GM19025 (cell line): Measurements from ENCODE around the gene ICAM4.
"Not testable (repeated sequence)": the region's sequence is repeated elsewhere in the genome, so short reads cannot be mapped to it uniquely, and the experiment has no call there.

Source experiments
- ATAC-seq: cut with Tn5 transposase; IDR thresholded peaks from one replicate; pipeline ENCODE4 v1.9.1; 2021; ENCODE audit warnings: mild to moderate bottlenecking, low read depth, moderate library complexity; ENCODE audit not compliant: unreplicated experiment

The ICAM4 gene

DNA sequence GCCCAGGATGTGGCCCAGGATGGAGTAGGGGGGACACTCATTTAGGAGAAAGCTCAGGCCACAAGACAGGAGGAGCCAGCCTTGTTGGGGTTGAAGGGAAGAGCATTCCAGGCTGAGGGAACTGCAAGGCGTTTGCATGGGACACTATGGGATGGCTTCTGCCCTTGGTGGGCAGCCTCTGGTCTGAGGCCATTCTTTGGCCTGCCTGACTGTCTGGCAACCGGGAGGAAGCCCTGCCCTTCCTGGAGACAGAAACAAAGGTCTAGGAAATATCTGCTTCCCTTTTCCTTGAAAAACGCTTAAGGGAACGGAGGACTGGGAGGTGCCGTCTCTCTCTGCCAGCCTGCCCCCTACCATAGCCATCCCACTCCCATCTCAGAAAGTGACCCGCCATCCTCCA, 18.7 kb upstream of the ICAM4 start:
- ATAC-seq: no peak

DNA sequence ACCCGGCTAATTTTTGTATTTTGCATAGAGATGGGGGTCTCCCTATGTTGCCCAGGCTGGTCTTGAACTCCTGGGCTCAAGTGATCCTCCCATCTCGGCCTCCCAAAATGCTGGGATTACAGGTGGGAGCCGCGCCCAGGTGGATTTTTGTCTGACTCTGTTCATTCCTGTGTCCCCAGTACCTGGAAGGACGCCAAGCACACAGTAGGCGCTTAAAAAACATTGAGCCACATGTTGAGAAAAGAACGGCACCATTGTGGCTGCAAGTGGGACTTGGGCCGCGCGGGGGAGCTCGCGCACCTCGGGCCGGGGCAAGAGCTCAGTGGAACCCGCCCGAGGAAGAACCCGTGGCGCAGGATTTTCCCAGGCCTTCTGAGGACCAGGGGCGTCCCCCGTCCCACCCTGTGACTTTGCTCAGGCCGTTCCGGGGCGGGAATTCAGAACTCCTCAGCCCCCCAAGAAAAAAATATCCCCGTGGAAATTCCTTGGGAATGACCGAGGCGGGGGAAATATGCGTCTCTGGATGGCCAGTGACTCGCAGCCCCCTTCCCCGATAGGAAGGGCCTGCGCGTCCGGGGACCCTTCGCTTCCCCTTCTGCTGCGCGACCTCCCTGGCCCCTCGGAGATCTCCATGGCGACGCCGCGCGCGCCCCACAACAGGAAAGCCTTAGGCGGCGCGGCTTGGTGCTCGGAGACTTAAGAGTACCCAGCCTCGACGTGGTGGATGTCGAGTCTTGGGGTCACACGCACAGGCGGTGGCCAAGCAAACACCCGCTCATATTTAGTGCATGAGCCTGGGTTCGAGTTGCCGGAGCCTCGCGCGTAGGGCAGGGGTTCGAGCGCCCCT, 17.2 kb upstream of the ICAM4 start:
- no peak for ATAC-seq

DNA sequence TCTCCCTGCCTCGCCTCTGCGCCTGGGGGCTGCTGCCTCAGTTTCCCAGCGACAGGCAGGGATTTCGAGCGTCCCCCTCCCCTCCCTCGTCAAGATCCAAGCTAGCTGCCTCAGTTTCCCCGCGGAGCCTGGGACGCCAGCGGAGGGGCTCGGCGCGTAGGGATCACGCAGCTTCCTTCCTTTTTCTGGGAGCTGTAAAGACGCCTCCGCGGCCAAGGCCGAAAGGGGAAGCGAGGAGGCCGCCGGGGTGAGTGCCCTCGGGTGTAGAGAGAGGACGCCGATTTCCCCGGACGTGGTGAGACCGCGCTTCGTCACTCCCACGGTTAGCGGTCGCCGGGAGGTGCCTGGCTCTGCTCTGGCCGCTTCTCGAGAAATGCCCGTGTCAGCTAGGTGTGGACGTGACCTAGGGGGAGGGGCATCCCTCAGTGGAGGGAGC, 16.6 kb upstream of the ICAM4 start:
- ATAC-seq: no peak

DNA sequence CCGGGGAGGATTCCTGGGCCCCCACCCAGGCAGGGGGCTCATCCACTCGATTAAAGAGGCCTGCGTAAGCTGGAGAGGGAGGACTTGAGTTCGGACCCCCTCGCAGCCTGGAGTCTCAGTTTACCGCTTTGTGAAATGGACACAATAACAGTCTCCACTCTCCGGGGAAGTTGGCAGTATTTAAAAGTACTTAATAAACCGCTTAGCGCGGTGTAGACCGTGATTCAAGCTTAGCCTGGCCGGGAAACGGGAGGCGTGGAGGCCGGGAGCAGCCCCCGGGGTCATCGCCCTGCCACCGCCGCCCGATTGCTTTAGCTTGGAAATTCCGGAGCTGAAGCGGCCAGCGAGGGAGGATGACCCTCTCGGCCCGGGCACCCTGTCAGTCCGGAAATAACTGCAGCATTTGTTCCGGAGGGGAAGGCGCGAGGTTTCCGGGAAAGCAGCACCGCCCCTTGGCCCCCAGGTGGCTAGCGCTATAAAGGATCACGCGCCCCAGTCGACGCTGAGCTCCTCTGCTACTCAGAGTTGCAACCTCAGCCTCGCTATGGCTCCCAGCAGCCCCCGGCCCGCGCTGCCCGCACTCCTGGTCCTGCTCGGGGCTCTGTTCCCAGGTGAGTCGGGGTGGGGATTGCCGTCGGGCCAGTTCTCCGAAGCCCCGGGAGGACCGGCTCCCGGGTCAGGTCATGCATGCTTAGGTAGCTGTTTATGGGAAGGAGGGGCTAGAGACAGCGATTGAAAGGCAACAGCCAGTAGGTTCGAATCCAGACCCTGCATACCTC, 15.9 kb upstream of the ICAM4 start, which contains the start of gene ICAM1:
Gene ICAM1, plus strand, starts transcription at position 505 of the 779 bp plus-strand sequence. Its CDS starts 40 bp downstream, at position 545.
- ATAC-seq: no peak

DNA sequence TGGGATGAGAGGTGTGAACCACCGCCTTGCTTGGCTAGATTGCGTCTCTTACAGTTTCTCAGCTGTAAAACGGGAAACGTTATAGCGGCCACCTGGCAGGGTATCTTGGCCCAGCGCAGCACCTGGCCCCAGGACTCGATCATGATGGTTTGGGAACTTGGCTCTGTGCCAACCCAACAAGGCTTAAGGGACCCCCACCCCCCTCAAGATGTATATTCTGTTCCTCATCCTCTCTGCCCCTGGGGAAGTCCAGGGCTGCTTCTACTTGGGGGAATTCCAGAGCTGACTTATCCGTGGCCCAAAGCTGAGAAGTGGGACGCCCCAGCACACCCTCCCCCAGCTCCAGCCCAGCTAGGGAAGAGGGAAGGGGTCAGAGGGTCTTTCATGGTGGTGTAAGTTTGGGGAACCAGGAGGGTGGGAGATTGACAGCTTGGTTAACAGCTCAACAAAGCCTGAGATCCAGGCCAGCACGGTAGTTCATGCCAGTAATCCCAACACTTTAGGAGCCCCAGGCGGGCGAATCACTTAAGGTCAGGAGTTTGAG, 15.1 kb upstream of the ICAM4 start:
- peak; percentile 30 for ATAC-seq

DNA sequence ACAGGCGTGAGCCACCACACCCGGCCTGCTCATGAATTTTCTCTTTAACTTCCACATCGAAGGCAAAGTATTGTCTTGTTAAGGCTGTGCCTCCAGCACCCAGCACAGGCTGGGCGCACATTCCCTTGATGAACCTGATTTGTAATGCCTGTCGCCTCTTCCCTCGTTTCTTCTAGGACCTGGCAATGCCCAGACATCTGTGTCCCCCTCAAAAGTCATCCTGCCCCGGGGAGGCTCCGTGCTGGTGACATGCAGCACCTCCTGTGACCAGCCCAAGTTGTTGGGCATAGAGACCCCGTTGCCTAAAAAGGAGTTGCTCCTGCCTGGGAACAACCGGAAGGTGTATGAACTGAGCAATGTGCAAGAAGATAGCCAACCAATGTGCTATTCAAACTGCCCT, 12.2 kb upstream of the ICAM4 start:
- no peak for ATAC-seq

DNA sequence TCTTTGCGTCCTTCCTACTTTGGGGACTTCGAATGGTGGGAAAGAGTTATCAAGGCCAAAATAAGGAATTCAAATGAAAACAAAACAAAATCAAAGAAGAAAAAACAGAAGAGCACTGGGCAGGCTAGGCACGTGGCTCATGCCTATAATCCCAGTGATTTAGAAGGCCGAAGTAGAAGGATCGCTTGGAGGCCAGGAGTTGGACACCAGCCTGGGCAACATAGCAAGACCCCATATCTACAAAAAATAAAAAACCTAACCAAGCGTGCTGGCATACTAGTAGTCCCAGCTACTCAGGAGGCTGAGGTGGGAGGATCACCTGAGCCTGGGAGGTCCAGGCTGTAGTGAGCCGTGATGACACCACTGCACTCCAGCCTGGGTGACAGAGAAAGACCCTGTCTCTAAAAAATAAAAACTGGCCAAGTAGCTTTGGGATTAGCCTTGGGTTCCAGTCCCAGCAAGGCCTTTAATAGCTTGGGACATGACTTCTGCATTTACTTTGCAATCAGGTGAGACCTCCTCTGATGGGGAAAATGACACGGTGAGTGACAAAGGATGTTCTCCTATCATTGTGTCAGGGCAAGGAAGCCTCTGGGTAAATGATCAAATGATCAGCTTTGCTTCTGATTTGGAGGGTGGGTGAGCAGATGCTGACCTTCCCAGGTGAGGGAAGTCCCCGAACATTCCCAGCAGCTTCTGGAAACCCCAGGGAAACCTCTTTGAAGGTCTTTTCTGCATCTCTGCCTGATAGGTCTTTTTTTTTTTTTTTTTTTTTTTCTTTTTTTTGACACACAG, 8.8 kb upstream of the ICAM4 start:
- no peak for ATAC-seq

DNA sequence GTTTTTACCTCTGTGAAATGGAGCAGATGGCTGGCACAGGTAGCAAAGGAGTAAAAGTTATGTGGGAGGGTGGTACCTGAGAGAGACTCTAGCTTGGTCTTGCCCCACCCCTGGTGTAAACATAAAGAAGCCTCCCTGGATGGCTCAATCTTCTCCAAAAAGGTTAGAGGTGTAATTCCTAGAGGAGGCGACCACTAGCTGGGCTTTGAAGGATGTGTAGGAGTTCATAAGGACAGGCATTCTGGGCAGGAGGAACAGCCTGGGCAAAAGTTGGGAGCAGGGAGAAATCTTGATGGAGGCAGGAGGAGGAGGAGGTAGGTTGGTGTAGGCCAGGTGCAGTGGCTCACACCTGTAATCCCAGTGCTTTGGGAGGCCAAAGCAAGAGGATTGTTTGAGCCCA, 7.8 kb upstream of the ICAM4 start:
- ATAC-seq: no peak

DNA sequence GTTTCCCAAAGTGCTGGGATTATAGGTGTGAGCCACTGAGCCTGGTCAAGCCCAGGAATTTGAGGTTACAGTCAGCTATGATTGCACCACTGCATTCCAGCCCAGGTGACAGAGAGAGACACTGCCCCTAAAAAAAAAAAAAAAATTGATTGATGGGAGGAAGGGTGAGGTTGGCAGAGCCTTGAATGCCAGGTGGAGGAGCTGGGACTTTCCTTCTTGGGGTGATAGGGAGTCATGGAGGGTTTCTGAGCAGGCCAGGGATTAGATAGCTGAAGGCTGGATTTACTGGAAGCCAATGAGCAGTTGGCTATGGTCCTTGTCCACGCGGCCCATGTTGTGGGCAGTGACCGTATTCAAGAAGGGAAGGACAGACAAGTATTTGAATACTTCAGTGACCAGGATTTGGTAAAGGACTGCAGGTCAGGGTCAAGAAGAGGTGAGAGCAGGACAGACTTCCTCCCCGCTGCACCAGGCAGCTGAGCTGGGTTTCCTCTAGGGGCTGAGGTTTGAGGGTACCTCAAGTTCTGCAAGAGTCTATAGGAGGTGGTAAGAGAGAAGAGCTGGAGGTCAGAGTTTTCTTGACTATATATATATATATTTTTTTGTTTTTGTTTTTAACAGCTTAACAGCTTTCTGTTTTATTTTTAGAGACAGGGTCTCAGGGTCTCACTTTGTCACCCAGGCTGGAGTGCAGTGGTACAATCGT, 6.9 kb upstream of the ICAM4 start:
- no peak for ATAC-seq

DNA sequence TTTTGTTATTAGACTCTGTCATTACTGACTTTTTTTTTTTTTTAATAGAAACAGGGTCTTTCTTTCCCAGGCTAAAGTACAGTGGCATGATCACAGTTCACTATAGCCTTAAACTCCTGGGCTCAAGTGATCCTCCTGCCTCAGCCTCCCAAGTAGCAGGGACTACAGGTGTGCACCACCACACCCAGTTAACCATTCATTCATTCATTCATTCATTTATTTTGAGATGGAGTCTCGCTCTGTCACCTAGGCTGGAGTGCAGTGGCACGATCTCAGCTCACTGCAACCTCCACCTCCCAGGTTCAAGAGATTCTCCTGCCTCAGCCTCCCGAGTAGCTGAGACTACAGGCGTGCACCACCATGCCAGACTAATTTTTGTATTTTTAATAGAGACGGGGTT, 4.7 kb upstream of the ICAM4 start:
- not testable (repeated sequence) for ATAC-seq

DNA sequence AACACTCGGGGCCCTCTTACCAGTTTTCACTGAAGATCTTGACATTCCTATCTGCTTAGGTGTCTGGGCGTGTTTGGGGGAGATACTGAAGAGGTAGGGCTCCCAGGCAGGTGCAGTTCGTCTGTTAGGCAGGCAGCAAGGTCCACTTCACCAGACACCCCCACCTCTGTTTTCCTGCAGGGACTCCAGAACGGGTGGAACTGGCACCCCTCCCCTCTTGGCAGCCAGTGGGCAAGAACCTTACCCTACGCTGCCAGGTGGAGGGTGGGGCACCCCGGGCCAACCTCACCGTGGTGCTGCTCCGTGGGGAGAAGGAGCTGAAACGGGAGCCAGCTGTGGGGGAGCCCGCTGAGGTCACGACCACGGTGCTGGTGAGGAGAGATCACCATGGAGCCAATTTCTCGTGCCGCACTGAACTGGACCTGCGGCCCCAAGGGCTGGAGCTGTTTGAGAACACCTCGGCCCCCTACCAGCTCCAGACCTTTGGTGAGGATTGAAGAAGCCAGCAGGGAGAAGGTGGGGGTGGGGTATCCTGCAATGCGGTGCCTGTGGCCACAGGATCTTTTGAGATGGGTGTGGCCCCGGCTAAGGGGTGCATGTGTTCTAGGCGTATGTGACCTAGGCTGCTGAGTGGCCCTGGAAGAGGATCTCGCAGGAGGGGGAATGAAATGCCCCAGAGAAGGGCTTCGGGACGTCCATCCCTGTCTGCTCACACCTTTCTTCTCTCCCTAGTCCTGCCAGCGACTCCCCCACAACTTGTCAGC, 3.3 kb upstream of the ICAM4 start:
- ATAC-seq: no peak

DNA sequence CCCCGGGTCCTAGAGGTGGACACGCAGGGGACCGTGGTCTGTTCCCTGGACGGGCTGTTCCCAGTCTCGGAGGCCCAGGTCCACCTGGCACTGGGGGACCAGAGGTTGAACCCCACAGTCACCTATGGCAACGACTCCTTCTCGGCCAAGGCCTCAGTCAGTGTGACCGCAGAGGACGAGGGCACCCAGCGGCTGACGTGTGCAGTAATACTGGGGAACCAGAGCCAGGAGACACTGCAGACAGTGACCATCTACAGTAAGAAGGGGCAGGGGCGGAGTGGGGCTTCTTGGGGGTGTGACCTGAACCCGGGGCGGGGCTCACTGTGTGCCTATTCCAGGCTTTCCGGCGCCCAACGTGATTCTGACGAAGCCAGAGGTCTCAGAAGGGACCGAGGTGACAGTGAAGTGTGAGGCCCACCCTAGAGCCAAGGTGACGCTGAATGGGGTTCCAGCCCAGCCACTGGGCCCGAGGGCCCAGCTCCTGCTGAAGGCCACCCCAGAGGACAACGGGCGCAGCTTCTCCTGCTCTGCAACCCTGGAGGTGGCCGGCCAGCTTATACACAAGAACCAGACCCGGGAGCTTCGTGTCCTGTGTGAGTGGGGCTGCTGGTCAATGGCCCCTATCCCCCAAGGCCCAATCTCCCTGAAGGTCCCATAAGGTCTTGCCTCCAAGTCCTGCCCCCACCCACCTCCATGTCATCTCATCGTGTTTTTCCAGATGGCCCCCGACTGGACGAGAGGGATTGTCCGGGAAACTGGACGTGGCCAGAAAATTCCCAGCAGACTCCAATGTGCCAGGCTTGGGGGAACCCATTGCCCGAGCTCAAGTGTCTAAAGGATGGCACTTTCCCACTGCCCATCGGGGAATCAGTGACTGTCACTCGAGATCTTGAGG, 2.4 kb upstream of the ICAM4 start:
- no peak for ATAC-seq

DNA sequence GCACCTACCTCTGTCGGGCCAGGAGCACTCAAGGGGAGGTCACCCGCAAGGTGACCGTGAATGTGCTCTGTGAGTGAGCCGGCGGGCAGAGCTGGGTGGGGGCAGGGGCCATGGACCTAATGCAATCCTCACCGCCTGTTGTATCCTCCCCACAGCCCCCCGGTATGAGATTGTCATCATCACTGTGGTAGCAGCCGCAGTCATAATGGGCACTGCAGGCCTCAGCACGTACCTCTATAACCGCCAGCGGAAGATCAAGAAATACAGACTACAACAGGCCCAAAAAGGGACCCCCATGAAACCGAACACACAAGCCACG, 1.8 kb upstream of the ICAM4 start:
- no peak for ATAC-seq

DNA sequence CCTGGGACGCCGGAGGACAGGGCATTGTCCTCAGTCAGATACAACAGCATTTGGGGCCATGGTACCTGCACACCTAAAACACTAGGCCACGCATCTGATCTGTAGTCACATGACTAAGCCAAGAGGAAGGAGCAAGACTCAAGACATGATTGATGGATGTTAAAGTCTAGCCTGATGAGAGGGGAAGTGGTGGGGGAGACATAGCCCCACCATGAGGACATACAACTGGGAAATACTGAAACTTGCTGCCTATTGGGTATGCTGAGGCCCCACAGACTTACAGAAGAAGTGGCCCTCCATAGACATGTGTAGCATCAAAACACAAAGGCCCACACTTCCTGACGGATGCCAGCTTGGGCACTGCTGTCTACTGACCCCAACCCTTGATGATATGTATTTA, 1.4 kb upstream of the ICAM4 start:
- no peak for ATAC-seq

DNA sequence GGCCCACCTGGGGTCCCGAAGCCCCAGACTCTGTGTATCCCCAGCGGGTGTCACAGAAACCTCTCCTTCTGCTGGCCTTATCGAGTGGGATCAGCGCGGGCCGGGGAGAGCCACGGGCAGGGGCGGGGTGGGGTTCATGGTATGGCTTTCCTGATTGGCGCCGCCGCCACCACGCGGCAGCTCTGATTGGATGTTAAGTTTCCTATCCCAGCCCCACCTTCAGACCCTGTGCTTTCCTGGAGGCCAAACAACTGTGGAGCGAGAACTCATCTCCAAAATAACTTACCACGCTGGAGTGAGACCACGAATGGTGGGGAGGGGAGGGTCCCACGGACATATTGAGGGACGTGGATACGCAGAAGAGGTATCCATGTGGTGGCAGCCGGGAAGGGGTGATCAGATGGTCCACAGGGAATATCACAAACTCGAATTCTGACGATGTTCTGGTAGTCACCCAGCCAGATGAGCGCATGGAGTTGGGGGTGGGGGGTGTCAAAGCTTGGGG, 2.0 kb downstream of the ICAM4 start:
- ATAC-seq: no peak

DNA sequence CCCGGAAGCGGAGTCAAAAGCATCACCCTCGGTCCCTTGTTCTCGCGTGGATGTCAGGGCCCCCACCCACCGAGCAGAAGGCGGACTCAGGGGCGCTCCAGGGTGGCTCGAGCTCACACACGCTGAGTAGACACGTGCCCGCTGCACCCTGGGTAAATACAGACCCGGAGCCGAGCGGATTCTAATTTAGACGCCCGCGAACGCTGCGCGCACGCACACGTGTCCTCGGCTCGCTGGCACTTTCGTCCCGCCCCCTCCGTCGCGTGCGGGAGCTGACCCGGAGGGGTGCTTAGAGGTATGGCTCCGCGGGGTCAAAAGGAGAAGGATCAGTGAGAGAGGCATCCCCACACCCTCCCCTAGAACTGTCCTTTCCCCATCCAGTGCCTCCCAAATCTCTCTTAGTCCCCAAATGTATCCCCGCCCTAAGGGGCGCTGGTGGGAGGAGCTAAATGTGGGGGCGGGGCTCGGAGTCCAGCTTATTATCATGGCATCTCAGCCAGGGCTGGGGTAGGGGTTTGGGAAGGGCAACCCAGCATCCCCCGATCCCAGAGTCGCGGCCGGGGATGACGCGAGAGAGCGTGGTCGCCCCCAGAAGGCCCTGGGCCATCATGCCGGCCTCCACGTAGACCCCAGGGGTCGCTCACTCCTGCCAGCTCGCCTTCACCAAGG, 2.5 kb downstream of the ICAM4 start:
- no peak for ATAC-seq

DNA sequence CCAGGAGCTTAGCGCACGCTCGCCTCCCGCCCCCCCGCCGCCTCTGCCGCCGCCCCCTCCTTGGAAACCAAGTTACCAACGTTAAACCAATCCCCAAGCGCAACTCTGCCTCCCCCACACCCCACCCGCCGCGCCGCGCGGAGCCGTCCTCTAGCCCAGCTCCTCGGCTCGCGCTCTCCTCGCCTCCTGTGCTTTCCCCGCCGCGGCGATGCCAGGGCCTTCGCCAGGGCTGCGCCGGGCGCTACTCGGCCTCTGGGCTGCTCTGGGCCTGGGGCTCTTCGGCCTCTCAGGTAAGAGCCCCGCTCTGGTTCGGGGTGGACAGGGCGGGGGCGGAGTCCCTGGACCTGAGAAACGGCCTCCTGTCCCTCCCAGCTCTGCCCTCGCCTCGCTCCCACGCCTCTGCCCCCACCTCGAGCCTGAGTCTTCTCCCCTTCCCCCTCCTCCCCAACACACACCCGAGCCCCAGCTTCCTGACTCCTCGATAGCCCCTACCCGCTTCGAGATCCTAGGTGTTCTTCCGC, 3.1 kb downstream of the ICAM4 start, which contains the start of gene ICAM5:
Gene ICAM5, plus strand, starts transcription at position 117 of the 521 bp plus-strand sequence. Its CDS starts 92 bp downstream, at position 209.
- no peak for ATAC-seq
